Left ventricle myocardium inferior (tissue), 1 donor: Measurements from ENCODE around the gene GAS6. TPM values are rescaled to one million over a fixed set of nuclear protein-coding genes. Genes with fewer than 3 reads are reported as not detected.

Source experiments
- DNase-seq: peaks from one replicate; pipeline ENCODE4 v3.0.0-alpha.2; 2020
- H3K27ac ChIP-seq: fragments of 200-600 bp; replicated peaks from 2 replicates; pipeline ENCODE4 v1.8.0; 2021
- H3K27me3 ChIP-seq: fragments of 200-600 bp; 2 replicates; pipeline ENCODE4 v1.8.0; 2021; ENCODE audit warnings: low read depth
- H3K36me3 ChIP-seq: fragments of 200-600 bp; 2 replicates; pipeline ENCODE4 v1.8.0; 2021
- H3K4me1 ChIP-seq: fragments of 200-600 bp; 2 replicates; pipeline ENCODE4 v1.8.0; 2021
- H3K4me3 ChIP-seq: fragments of 200-600 bp; 2 replicates; pipeline ENCODE4 v1.8.0; 2021; ENCODE audit warnings: mild to moderate bottlenecking, moderate library complexity
- H3K9me3 ChIP-seq: fragments of 200-600 bp; replicated peaks from 2 replicates; pipeline ENCODE4 v1.8.0; 2021
- CTCF ChIP-seq: fragments of 200-600 bp; IDR thresholded peaks from 2 replicates; pipeline ENCODE4 v1.8.0; 2021; ENCODE audit warnings: antibody characterized with exemption, mild to moderate bottlenecking, borderline replicate concordance
- intact Hi-C: fragments of 100-400 bp; cut with micrococcal nuclease; formaldehyde crosslinking; loops from one replicate; pipeline ENCODE4 v1.11.0; 2022
- total RNA-seq: library from RNA; stranded (reverse); fragmentation: NEBNext Ultra II Directional; extraction: Animal tissue kit (Norgen Biotek cat#: 25700); gene quantifications from one replicate; pipeline ENCODE4 v1.2.1, GENCODE V29; 2021
- donor health status: DM: no; HTN: yes; CAD: no; lungs with severe emphysema.

GAS6 gene
- total RNA-seq, 1 donor from 2014 or later: 186 TPM

- Histone ChIP-seq H3K4me3 (no peak overlapping the region), H3K27me3 (no peaks in the 10 kb centered on the region), H3K27ac (no peak overlapping the region), H3K36me3 (no peaks in the 10 kb centered on the region), H3K9me3 (no peaks in the 10 kb centered on the region), H3K4me1 (no peaks in the 10 kb centered on the region)
- intact Hi-C loops: no loop called here
- no peak for TF ChIP-seq CTCF
- no peak for DNase-seq
These were observed 76.2 kb downstream of the GAS6 start for GRCh38 chr13:113787694-113788093.

- no peak for TF ChIP-seq CTCF
- no peak overlapping the region for H3K27ac ChIP-seq
- no peaks in the 10 kb centered on the region for H3K4me1 ChIP-seq
- H3K4me3 ChIP-seq: no peak overlapping the region
- no peaks in the 10 kb centered on the region for H3K27me3 ChIP-seq
- intact Hi-C loops: no loop called here
- no peak for DNase-seq
- H3K36me3 ChIP-seq: no peaks in the 10 kb centered on the region
- H3K9me3 ChIP-seq: no peaks in the 10 kb centered on the region
These were observed 77.5 kb downstream of the GAS6 start for GRCh38 chr13:113786262-113786841.

GRCh38 chr13:113785051-113786010 lies 78.5 kb downstream of the GAS6 start:
- Histone ChIP-seq H3K36me3 (no peaks in the 10 kb centered on the region), H3K9me3 (no peaks in the 10 kb centered on the region), H3K27ac (no peak overlapping the region), H3K4me1 (no peaks in the 10 kb centered on the region), H3K4me3 (no peak overlapping the region), H3K27me3 (no peaks in the 10 kb centered on the region)
- intact Hi-C loops: no loop called here
- no peak for DNase-seq
- no peak for TF ChIP-seq CTCF

- DNase-seq: no peak
- H3K36me3 ChIP-seq: no peaks in the 10 kb centered on the region
- no peak for TF ChIP-seq CTCF
- intact Hi-C loops: no loop called here
- H3K4me1 ChIP-seq: no peaks in the 10 kb centered on the region
- H3K27ac ChIP-seq: no peak overlapping the region
- no peaks in the 10 kb centered on the region for H3K9me3 ChIP-seq
- H3K4me3 ChIP-seq: no peak overlapping the region
- H3K27me3 ChIP-seq: no peaks in the 10 kb centered on the region
These were observed 79.2 kb downstream of the GAS6 start for GRCh38 chr13:113784645-113785024.

- no peaks in the 10 kb centered on the region for H3K36me3 ChIP-seq
These were observed 79.8 kb downstream of the GAS6 start for GRCh38 chr13:113783966-113784644.

More at GRCh38 chr13:113783966-113784644, 79.8 kb downstream of the GAS6 start:
- no peak overlapping the region for H3K4me3 ChIP-seq
- H3K4me1 ChIP-seq: no peaks in the 10 kb centered on the region
- no peak overlapping the region for H3K27ac ChIP-seq
- no peaks in the 10 kb centered on the region for H3K9me3 ChIP-seq
- no peak for DNase-seq
- intact Hi-C loops: no loop called here
- no peaks in the 10 kb centered on the region for H3K27me3 ChIP-seq
- no peak for TF ChIP-seq CTCF
